ENCODE results near the gene TUBGCP3.

GRCh38 chr13:112453874-112454647, 133.9 kb downstream of the TUBGCP3 start:
- TF ChIP-seq POLR2A (IDR thresholded peaks at IDR 0.05) (no peak), CTCF (IDR thresholded peaks at IDR 0.05) (no peak)
